ENCODE measurements around the gene PPP2R3C. TPM values are rescaled to one million over a fixed set of nuclear protein-coding genes. Genes with fewer than 3 reads are reported as not detected.

The PPP2R3C gene
- total and polyA plus RNA-seq, 2 of the 13 experiments (the other 11 are each of a cell fraction or from before 2014, with no cell fraction given): 63.4 to 102 TPM

GRCh38 chr14:35121887-35122695 is at the start of gene PPP2R3C, which contains the start of gene PRORP (continued):
- TF ChIP-seq SIN3B (IDR thresholded peaks at IDR 0.05; ENCODE audit: low read length): peak; percentile 86
- peak; percentile 98 for TF ChIP-seq ZNF407 (CRISPR knock-in tag; IDR thresholded peaks at IDR 0.05; ENCODE audit: not compliant biosample characterization)
- peak; percentile 99 for TF ChIP-seq BCL3 (CRISPR knock-in tag; IDR thresholded peaks at IDR 0.05)
- TF ChIP-seq, protein P1, sequence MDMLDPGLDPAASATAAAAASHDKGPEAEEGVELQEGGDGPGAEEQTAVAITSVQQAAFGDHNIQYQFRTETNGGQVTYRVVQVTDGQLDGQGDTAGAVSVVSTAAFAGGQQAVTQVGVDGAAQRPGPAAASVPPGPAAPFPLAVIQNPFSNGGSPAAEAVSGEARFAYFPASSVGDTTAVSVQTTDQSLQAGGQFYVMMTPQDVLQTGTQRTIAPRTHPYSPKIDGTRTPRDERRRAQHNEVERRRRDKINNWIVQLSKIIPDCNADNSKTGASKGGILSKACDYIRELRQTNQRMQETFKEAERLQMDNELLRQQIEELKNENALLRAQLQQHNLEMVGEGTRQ (IDR thresholded peaks at IDR 0.05; ENCODE audit: low read depth, low read length): peak; percentile 98
- TF ChIP-seq, protein P1 (CRISPR knock-in tag; IDR thresholded peaks at IDR 0.05; ENCODE audit: borderline replicate concordance): peak; percentile 100
- TF ChIP-seq U2AF2 (IDR thresholded peaks at IDR 0.05; ENCODE audit: low read depth, low read length): peak; percentile 68; the same call in 1 of the 2 replicates
- no peak for TF ChIP-seq SETDB1 (CRISPR knock-in tag; IDR thresholded peaks at IDR 0.05; ENCODE audit: borderline replicate concordance)
- TF ChIP-seq KDM5A (IDR thresholded peaks at IDR 0.05; ENCODE audit: borderline replicate concordance, low read length): peak; percentile 95; the same call in 1 of the 2 replicates
- TF ChIP-seq, protein P2, sequence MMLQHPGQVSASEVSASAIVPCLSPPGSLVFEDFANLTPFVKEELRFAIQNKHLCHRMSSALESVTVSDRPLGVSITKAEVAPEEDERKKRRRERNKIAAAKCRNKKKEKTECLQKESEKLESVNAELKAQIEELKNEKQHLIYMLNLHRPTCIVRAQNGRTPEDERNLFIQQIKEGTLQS (CRISPR knock-in tag; IDR thresholded peaks at IDR 0.05): peak; percentile 70
- TF ChIP-seq TRIM22 (IDR thresholded peaks at IDR 0.05): no peak
- peak; percentile 89 for TF ChIP-seq ZMYM4 (CRISPR knock-in tag; IDR thresholded peaks at IDR 0.05)
- TF ChIP-seq ZNF7 (CRISPR knock-in tag; IDR thresholded peaks at IDR 0.05): peak; percentile 62
- TF ChIP-seq ZBTB26 (CRISPR knock-in tag; IDR thresholded peaks at IDR 0.05; ENCODE audit: borderline replicate concordance): peak; percentile 88
